Endothelial cell (in vitro differentiated cells): ENCODE measurements around the gene PSG1. TPM values are rescaled to one million over a fixed set of nuclear protein-coding genes. Genes with fewer than 3 reads are reported as not detected.
"Not testable (repeated sequence)": the region's sequence is repeated elsewhere in the genome, so short reads cannot be mapped to it uniquely, and the experiment has no call there.

Source experiments
- DNase-seq: peaks from one replicate; pipeline ENCODE4 v3.0.0; 2021; ENCODE audit warnings: low spot score
- H3K27ac Mint-ChIP-seq: one replicate; pipeline ENCODE4 v1.8.0; 2021; ENCODE audit warnings: mixed read lengths, inconsistent platforms; ENCODE audit not compliant: unreplicated experiment
- H3K27me3 Mint-ChIP-seq: one replicate; pipeline ENCODE4 v1.8.0; 2021; ENCODE audit warnings: mild to moderate bottlenecking, moderate library complexity, mixed read lengths, inconsistent platforms; ENCODE audit not compliant: unreplicated experiment
- H3K36me3 Mint-ChIP-seq: one replicate; pipeline ENCODE4 v1.8.0; 2021; ENCODE audit warnings: mild to moderate bottlenecking, low read depth, mixed read lengths, inconsistent platforms; ENCODE audit not compliant: unreplicated experiment
- H3K4me1 Mint-ChIP-seq: one replicate; pipeline ENCODE4 v1.8.0; 2021; ENCODE audit warnings: mild to moderate bottlenecking, mixed read lengths, inconsistent platforms; ENCODE audit not compliant: unreplicated experiment
- H3K4me3 Mint-ChIP-seq: one replicate; pipeline ENCODE4 v1.8.0; 2021; ENCODE audit warnings: mild to moderate bottlenecking, mixed read lengths, inconsistent platforms; ENCODE audit not compliant: unreplicated experiment
- H3K9me3 Mint-ChIP-seq: one replicate; pipeline ENCODE4 v1.8.0; 2021; ENCODE audit warnings: mixed read lengths, inconsistent platforms; ENCODE audit not compliant: unreplicated experiment
- CTCF ChIP-seq: fragments of 200-600 bp; sonication (generic); IDR thresholded peaks from one replicate; pipeline ENCODE4 v1.5.0; 2021; ENCODE audit warnings: antibody characterized with exemption; ENCODE audit not compliant: unreplicated experiment
- total RNA-seq: library from RNA; stranded (reverse); fragmentation: NEBNext Ultra II Directional; extraction: Animal tissue kit (Norgen Biotek cat#: 25700); gene quantifications from one replicate; pipeline ENCODE4 v1.2.1, GENCODE V29; 2021; ENCODE audit not compliant: unreplicated experiment

PSG1 gene
- total RNA-seq, 1 donor from 2014 or later: not detected

- not testable (repeated sequence) for H3K27ac Mint-ChIP-seq, H3K4me3 Mint-ChIP-seq, H3K4me1 Mint-ChIP-seq, H3K9me3 Mint-ChIP-seq, H3K36me3 Mint-ChIP-seq, H3K27me3 Mint-ChIP-seq
- peak; percentile 43 for TF ChIP-seq CTCF
- DNase-seq: peak; percentile 28
Observed at GRCh38 chr19:42919070-42919756, 39.7 kb upstream of the PSG1 start.

GRCh38 chr19:42918377-42919069, 39.0 kb upstream of the PSG1 start:
- DNase-seq, H3K36me3 Mint-ChIP-seq, H3K4me3 Mint-ChIP-seq, H3K27me3 Mint-ChIP-seq, H3K4me1 Mint-ChIP-seq, H3K9me3 Mint-ChIP-seq, H3K27ac Mint-ChIP-seq: not testable (repeated sequence)

GRCh38 chr19:42917634-42918033, 38.1 kb upstream of the PSG1 start, which contains the start of gene PSG6:
TSS of gene PSG6 (minus strand) at chr19:42917894. CDS start at chr19:42917792, 102 bp downstream.
- H3K9me3 Mint-ChIP-seq, H3K27me3 Mint-ChIP-seq, H3K4me1 Mint-ChIP-seq, DNase-seq, H3K4me3 Mint-ChIP-seq, H3K27ac Mint-ChIP-seq, H3K36me3 Mint-ChIP-seq: not testable (repeated sequence)

- DNase-seq, H3K36me3 Mint-ChIP-seq, H3K27ac Mint-ChIP-seq, H3K4me1 Mint-ChIP-seq, H3K27me3 Mint-ChIP-seq, H3K4me3 Mint-ChIP-seq, H3K9me3 Mint-ChIP-seq: not testable (repeated sequence)
Observed at GRCh38 chr19:42916931-42917330, 37.4 kb upstream of the PSG1 start.

- H3K27me3 Mint-ChIP-seq, H3K27ac Mint-ChIP-seq, H3K4me1 Mint-ChIP-seq, H3K9me3 Mint-ChIP-seq, H3K36me3 Mint-ChIP-seq, DNase-seq, H3K4me3 Mint-ChIP-seq: not testable (repeated sequence)
Observed at GRCh38 chr19:42913516-42913915, 34.0 kb upstream of the PSG1 start.

GRCh38 chr19:42912941-42913340, 33.4 kb upstream of the PSG1 start:
- H3K4me3 Mint-ChIP-seq, DNase-seq, H3K36me3 Mint-ChIP-seq, H3K4me1 Mint-ChIP-seq, H3K27ac Mint-ChIP-seq, H3K27me3 Mint-ChIP-seq, H3K9me3 Mint-ChIP-seq: not testable (repeated sequence)

- not testable (repeated sequence) for H3K4me3 Mint-ChIP-seq, H3K27ac Mint-ChIP-seq, DNase-seq, H3K4me1 Mint-ChIP-seq, H3K27me3 Mint-ChIP-seq, H3K36me3 Mint-ChIP-seq, H3K9me3 Mint-ChIP-seq
Observed at GRCh38 chr19:42911731-42912130, 32.2 kb upstream of the PSG1 start.

GRCh38 chr19:42906162-42906561, 26.6 kb upstream of the PSG1 start:
- H3K4me1 Mint-ChIP-seq, H3K36me3 Mint-ChIP-seq, H3K27ac Mint-ChIP-seq, DNase-seq, H3K27me3 Mint-ChIP-seq, H3K9me3 Mint-ChIP-seq, H3K4me3 Mint-ChIP-seq: not testable (repeated sequence)

- not testable (repeated sequence) for H3K4me3 Mint-ChIP-seq, H3K27ac Mint-ChIP-seq, H3K4me1 Mint-ChIP-seq, DNase-seq, H3K9me3 Mint-ChIP-seq, H3K36me3 Mint-ChIP-seq, H3K27me3 Mint-ChIP-seq
Observed at GRCh38 chr19:42900561-42900960, 21.0 kb upstream of the PSG1 start.

GRCh38 chr19:42899674-42900073, 20.2 kb upstream of the PSG1 start:
- not testable (repeated sequence) for H3K9me3 Mint-ChIP-seq, H3K4me1 Mint-ChIP-seq, H3K4me3 Mint-ChIP-seq, H3K27me3 Mint-ChIP-seq, H3K27ac Mint-ChIP-seq, DNase-seq, H3K36me3 Mint-ChIP-seq

GRCh38 chr19:42899110-42899509, 19.6 kb upstream of the PSG1 start:
- not testable (repeated sequence) for H3K27me3 Mint-ChIP-seq, H3K4me3 Mint-ChIP-seq, H3K9me3 Mint-ChIP-seq, H3K27ac Mint-ChIP-seq, H3K36me3 Mint-ChIP-seq, H3K4me1 Mint-ChIP-seq, DNase-seq
